ENCODE results near the gene SLC35F6.

DNA sequence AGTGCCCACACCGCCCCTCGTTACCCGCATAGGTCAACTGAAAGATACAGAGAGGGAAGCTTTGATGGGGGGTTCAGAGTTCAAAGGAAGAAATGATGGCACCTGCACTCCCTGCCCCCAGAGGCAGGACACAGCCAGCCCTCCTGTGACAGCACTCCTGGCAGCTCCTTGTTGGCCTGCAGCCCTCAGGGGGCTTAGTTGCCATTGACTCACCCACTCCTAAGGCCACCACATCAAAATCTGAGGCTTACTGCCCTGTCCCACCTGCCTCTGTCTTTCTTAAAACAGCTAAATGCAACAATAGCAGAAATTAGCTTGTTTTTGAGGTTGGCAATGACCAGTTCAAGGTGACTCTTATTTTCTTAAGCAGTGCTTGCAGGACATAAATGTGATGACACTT is 31.6 kb upstream of the SLC35F6 start:
- TF ChIP-seq, protein P1, sequence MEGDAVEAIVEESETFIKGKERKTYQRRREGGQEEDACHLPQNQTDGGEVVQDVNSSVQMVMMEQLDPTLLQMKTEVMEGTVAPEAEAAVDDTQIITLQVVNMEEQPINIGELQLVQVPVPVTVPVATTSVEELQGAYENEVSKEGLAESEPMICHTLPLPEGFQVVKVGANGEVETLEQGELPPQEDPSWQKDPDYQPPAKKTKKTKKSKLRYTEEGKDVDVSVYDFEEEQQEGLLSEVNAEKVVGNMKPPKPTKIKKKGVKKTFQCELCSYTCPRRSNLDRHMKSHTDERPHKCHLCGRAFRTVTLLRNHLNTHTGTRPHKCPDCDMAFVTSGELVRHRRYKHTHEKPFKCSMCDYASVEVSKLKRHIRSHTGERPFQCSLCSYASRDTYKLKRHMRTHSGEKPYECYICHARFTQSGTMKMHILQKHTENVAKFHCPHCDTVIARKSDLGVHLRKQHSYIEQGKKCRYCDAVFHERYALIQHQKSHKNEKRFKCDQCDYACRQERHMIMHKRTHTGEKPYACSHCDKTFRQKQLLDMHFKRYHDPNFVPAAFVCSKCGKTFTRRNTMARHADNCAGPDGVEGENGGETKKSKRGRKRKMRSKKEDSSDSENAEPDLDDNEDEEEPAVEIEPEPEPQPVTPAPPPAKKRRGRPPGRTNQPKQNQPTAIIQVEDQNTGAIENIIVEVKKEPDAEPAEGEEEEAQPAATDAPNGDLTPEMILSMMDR (IDR thresholded peaks at IDR 0.05; ENCODE audit: insufficient read depth, low read length, poor library complexity, severe bottlenecking), result no peak
- TF ChIP-seq EZH2phosphoT487 (conservative IDR thresholded peaks at IDR 0.05; ENCODE audit: low read length), result no peak

All from SU-DHL-6 (cell line).